Neural cell (in vitro differentiated cells): ENCODE results near the gene TMEM170B. TPM values are rescaled to one million over a fixed set of nuclear protein-coding genes. Genes with fewer than 3 reads are reported as not detected.

Source experiments
- H2AFZ ChIP-seq: fragments of 200-600, 300-800 bp; sonication (generic), shearing (Covaris generic); 2 replicates; pipeline ENCODE4 v1.6.0; 2014; ENCODE audit warnings: low read depth, mild to moderate bottlenecking, antibody characterized with exemption, low read length, moderate library complexity
- H3F3A ChIP-seq: fragments of 200-600 bp; shearing (Covaris generic); 2 replicates; pipeline ENCODE4 v1.6.1; 2016; ENCODE audit warnings: mild to moderate bottlenecking, moderate library complexity, mixed read lengths, antibody characterized with exemption, low read length; ENCODE audit not compliant: insufficient read depth, poor library complexity, severe bottlenecking
- H3K27ac ChIP-seq: fragments of 200-600, 300-800 bp; sonication (generic), shearing (Covaris generic); 2 replicates; pipeline ENCODE4 v1.5.1; 2014; ENCODE audit warnings: mild to moderate bottlenecking, low read length, moderate library complexity
- H3K27me3 ChIP-seq: fragments of 300-800, 200-600 bp; sonication (generic), shearing (Covaris generic); 2 replicates; pipeline ENCODE4 v1.6.0; 2014; ENCODE audit warnings: mild to moderate bottlenecking, low read depth, low read length, moderate library complexity; ENCODE audit not compliant: insufficient read depth
- H3K36me3 ChIP-seq: fragments of 300-800, 200-600 bp; sonication (generic), shearing (Covaris generic); 2 replicates; pipeline ENCODE4 v1.5.1; 2014; ENCODE audit warnings: mild to moderate bottlenecking, antibody characterized with exemption, low read length, moderate library complexity; ENCODE audit not compliant: insufficient read depth
- H3K4me2 ChIP-seq: fragments of 300-800, 200-600 bp; sonication (generic), shearing (Covaris generic); 2 replicates; pipeline ENCODE4 v1.6.0; 2014; ENCODE audit warnings: mild to moderate bottlenecking, low read length
- H3K4me3 ChIP-seq: fragments of 300-800, 200-600 bp; sonication (generic), shearing (Covaris generic); 2 replicates; pipeline ENCODE4 v1.5.1; 2014; ENCODE audit warnings: mild to moderate bottlenecking, low read length, moderate library complexity
- H3K79me2 ChIP-seq: fragments of 200-600 bp; shearing (Covaris generic); replicated peaks from 2 replicates; pipeline ENCODE4 v1.6.0; 2014; ENCODE audit warnings: mild to moderate bottlenecking, low read length, moderate library complexity; ENCODE audit not compliant: insufficient read depth
- H3K9ac ChIP-seq: fragments of 300-800, 200-600 bp; sonication (generic), shearing (Covaris generic); 2 replicates; pipeline ENCODE4 v1.6.1; 2016; ENCODE audit warnings: mild to moderate bottlenecking, low read length, mixed read lengths
- H3K9me2 ChIP-seq: fragments of 200-600 bp; shearing (Covaris generic); 2 replicates; pipeline ENCODE4 v1.6.1; 2016; ENCODE audit warnings: mild to moderate bottlenecking, low read length, mixed read lengths; ENCODE audit not compliant: insufficient read depth
- H3K9me3 ChIP-seq: fragments of 200-600, 300-800 bp; sonication (generic), shearing (Covaris generic); 2 replicates; pipeline ENCODE4 v1.6.1; 2016; ENCODE audit warnings: mild to moderate bottlenecking, mixed run types, low read length, moderate library complexity, mixed read lengths
- H4K20me1 ChIP-seq: fragments of 200-600 bp; shearing (Covaris generic); 2 replicates; pipeline ENCODE4 v1.6.1; 2016; ENCODE audit warnings: mild to moderate bottlenecking, mixed run types; ENCODE audit not compliant: insufficient read depth
- CTCF ChIP-seq: fragments of 450-650 bp; IDR thresholded peaks from 2 replicates; pipeline ENCODE4 v1.5.1; 2014; ENCODE audit warnings: antibody characterized with exemption, mild to moderate bottlenecking, moderate library complexity; ENCODE audit not compliant: poor library complexity, severe bottlenecking
- EP300 ChIP-seq: fragments of 450-650 bp; conservative IDR thresholded peaks from 2 replicates; pipeline ENCODE4 v1.6.1; 2014; ENCODE audit warnings: antibody characterized with exemption, mild to moderate bottlenecking, moderate library complexity; ENCODE audit not compliant: poor library complexity, severe bottlenecking
- EZH2 ChIP-seq: fragments of 200-600, 300-800 bp; shearing (Covaris generic), sonication (generic); IDR thresholded peaks from 2 replicates; pipeline ENCODE4 v1.6.1; 2014; ENCODE audit warnings: antibody characterized with exemption, low read length, borderline replicate concordance, mild to moderate bottlenecking; ENCODE audit not compliant: insufficient read depth, poor library complexity, severe bottlenecking
- MXI1 ChIP-seq: fragments of 450-650 bp; conservative IDR thresholded peaks from 2 replicates; pipeline ENCODE4 v1.6.1; 2014; ENCODE audit warnings: antibody characterized with exemption, mild to moderate bottlenecking; ENCODE audit not compliant: poor library complexity, severe bottlenecking
- POLR2AphosphoS5 ChIP-seq: IDR thresholded peaks from 2 replicates; pipeline ENCODE4 v1.6.1; 2012
- RAD21 ChIP-seq: fragments of 450-650 bp; conservative IDR thresholded peaks from 2 replicates; pipeline ENCODE4 v1.6.1; 2014; ENCODE audit warnings: antibody characterized with exemption, mild to moderate bottlenecking, moderate library complexity
- REST ChIP-seq: IDR thresholded peaks from 2 replicates; pipeline ENCODE4 v1.6.1; 2012; ENCODE audit warnings: borderline replicate concordance
- SMC3 ChIP-seq: fragments of 450-650 bp; conservative IDR thresholded peaks from 2 replicates; pipeline ENCODE4 v1.6.1; 2014; ENCODE audit warnings: antibody characterized with exemption, mild to moderate bottlenecking, moderate library complexity; ENCODE audit not compliant: poor library complexity
- TAF1 ChIP-seq: IDR thresholded peaks from 2 replicates; pipeline ENCODE4 v1.6.1; 2012; ENCODE audit warnings: low read depth
- polyA plus RNA-seq: library from polyadenylated mRNA; depleted of rRNA; stranded (reverse); fragments of >200 nt; gene quantifications from 2 replicates; pipeline ENCODE4 v1.2.3, GENCODE V29; 2014

The TMEM170B gene
- polyA plus RNA-seq, 1 donor from 2014 or later: 29.1 TPM

- H3K9me2 ChIP-seq: no peaks in the 10 kb centered on the region
- no peak overlapping the region for H3K4me3 ChIP-seq
- no peak overlapping the region for H3K9ac ChIP-seq
- no peaks in the 10 kb centered on the region for H3F3A ChIP-seq
- TF ChIP-seq TAF1 (no peak), REST (no peak), RAD21 (no peak), CTCF (no peak), SMC3 (no peak), POLR2AphosphoS5 (no peak)
- no peaks in the 10 kb centered on the region for H3K9me3 ChIP-seq
- no peak overlapping the region for H2AFZ ChIP-seq
- no peak overlapping the region for H3K4me2 ChIP-seq
- H4K20me1 ChIP-seq: no peaks in the 10 kb centered on the region
- H3K27ac ChIP-seq: no peak overlapping the region
- H3K27me3 ChIP-seq: no peaks in the 10 kb centered on the region
- H3K36me3 ChIP-seq: no peaks in the 10 kb centered on the region
- H3K79me2 ChIP-seq: no peaks in the 10 kb centered on the region
These were observed 93.5 kb downstream of the TMEM170B start for GRCh38 chr6:11631008-11631407.

GRCh38 chr6:11631539-11631938 is 94.0 kb downstream of the TMEM170B start:
- no peak for TF ChIP-seq POLR2AphosphoS5
- no peak for TF ChIP-seq TAF1
- no peak for TF ChIP-seq REST
- TF ChIP-seq EP300: no peak
- no peak for TF ChIP-seq MXI1
- TF ChIP-seq SMC3: no peak
- no peak for TF ChIP-seq CTCF
- no peak for TF ChIP-seq EZH2
- TF ChIP-seq RAD21: no peak
- no peaks in the 10 kb centered on the region for H4K20me1 ChIP-seq
- H3F3A ChIP-seq: no peaks in the 10 kb centered on the region
- no peak overlapping the region for H3K9ac ChIP-seq
- no peaks in the 10 kb centered on the region for H3K79me2 ChIP-seq
- H3K4me3 ChIP-seq: no peak overlapping the region
- H3K27ac ChIP-seq: no peak overlapping the region
- H3K9me3 ChIP-seq: no peaks in the 10 kb centered on the region
- H3K36me3 ChIP-seq: no peaks in the 10 kb centered on the region
- H3K9me2 ChIP-seq: no peaks in the 10 kb centered on the region
- H2AFZ ChIP-seq: no peak overlapping the region
- H3K4me2 ChIP-seq: no peak overlapping the region
- no peaks in the 10 kb centered on the region for H3K27me3 ChIP-seq
